ENCODE results near the gene HTRA3.

HTRA3 gene

DNA sequence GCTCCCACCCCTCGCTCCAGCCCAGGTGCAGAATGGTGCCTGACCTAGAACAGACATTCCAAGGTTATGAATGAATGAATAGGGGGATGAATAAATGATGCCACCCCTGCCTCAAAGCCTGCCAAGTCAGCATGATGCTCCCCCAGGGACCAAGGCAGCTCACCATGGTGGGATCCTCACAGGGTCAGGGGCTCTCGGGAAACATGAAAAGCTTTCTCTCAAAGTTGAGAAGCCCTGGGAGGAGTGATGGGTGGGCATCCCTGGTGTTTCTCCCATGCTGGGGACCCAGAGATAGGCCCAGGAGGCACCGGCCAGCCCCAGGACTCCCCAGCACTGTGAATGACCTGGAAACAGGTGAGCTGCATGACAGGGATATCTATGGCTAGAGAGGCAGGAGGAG lies 58.9 kb downstream of the HTRA3 start:
- Histone ChIP-seq H3K9me3 (ENCODE audit: insufficient read depth, low read length) (no peaks in the 10 kb centered on the region), H3K27me3 (ENCODE audit: low read length) (no peaks in the 10 kb centered on the region)

DNA sequence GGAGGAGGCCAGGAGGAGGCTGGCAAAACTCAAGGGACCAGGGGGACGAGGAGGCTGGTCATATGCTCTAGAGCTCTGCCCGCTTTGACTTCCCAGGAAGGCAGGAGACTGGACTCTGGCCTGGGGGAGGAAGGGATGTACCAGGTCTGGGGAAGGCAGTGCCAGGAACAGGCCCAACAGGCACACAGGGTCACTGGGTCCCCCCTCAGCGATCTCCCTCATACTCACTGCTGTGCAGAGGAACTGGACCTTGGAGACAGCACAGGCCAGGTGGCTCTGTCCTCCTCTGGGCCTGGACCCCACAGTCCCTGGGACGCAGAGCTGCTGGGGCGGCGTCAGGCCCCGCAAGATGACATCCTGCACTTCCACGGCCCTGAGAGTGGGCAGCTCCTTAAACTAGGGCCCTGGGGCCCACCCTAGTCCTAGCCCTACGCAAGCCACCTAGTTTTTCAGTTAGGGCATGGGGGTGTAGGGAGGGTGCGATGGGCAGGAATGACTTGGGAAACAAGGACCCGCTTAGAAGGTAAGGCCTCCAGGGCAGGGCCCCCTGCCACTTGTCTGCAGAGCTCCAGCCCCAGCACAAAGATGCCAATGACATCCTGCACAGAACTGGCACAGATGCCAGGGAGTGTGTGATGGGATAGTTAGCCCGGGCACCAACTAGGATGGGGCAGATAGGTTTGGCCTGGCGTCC lies 59.5 kb downstream of the HTRA3 start:
- no peak overlapping the region for H2AFZ ChIP-seq (ENCODE audit: low read depth, low read length, severe bottlenecking)
- H3K79me2 ChIP-seq (ENCODE audit: insufficient read depth, low read length), result no peaks in the 10 kb centered on the region
- H3F3A ChIP-seq (ENCODE audit: insufficient read depth), result no peaks in the 10 kb centered on the region
- no peak overlapping the region for H3K9ac ChIP-seq (ENCODE audit: low read length)
- TF ChIP-seq, protein P1, sequence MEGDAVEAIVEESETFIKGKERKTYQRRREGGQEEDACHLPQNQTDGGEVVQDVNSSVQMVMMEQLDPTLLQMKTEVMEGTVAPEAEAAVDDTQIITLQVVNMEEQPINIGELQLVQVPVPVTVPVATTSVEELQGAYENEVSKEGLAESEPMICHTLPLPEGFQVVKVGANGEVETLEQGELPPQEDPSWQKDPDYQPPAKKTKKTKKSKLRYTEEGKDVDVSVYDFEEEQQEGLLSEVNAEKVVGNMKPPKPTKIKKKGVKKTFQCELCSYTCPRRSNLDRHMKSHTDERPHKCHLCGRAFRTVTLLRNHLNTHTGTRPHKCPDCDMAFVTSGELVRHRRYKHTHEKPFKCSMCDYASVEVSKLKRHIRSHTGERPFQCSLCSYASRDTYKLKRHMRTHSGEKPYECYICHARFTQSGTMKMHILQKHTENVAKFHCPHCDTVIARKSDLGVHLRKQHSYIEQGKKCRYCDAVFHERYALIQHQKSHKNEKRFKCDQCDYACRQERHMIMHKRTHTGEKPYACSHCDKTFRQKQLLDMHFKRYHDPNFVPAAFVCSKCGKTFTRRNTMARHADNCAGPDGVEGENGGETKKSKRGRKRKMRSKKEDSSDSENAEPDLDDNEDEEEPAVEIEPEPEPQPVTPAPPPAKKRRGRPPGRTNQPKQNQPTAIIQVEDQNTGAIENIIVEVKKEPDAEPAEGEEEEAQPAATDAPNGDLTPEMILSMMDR (IDR thresholded peaks at IDR 0.05; ENCODE audit: insufficient read depth, low read length, poor library complexity, severe bottlenecking), result no peak
- no peak for TF ChIP-seq EZH2phosphoT487 (conservative IDR thresholded peaks at IDR 0.05; ENCODE audit: low read length)
- H3K4me2 ChIP-seq (ENCODE audit: low read depth, low read length, poor library complexity, severe bottlenecking), result no peak overlapping the region
- no peak overlapping the region for H3K27ac ChIP-seq (ENCODE audit: low read depth, low read length)
- no peaks in the 10 kb centered on the region for H3K36me3 ChIP-seq (ENCODE audit: low read length)
- no peak overlapping the region for H3K4me3 ChIP-seq (ENCODE audit: insufficient read depth, low read length, poor library complexity, severe bottlenecking)
- H3K27me3 ChIP-seq (ENCODE audit: low read length), result no peaks in the 10 kb centered on the region
- no peaks in the 10 kb centered on the region for H3K9me2 ChIP-seq (replicated peaks; ENCODE audit: insufficient read depth, low read length)
- no peaks in the 10 kb centered on the region for H3K9me3 ChIP-seq (ENCODE audit: insufficient read depth, low read length)
- no peaks in the 10 kb centered on the region for H4K20me1 ChIP-seq (ENCODE audit: low read depth, low read length)

More for the DNA sequence above, 58.9 kb downstream of the HTRA3 start:
- Histone ChIP-seq H3K79me2 (ENCODE audit: insufficient read depth, low read length) (no peaks in the 10 kb centered on the region), H3F3A (ENCODE audit: insufficient read depth) (no peaks in the 10 kb centered on the region), H3K9me2 (replicated peaks; ENCODE audit: insufficient read depth, low read length) (no peaks in the 10 kb centered on the region), H3K4me2 (ENCODE audit: low read depth, low read length, poor library complexity, severe bottlenecking) (no peak overlapping the region), H4K20me1 (ENCODE audit: low read depth, low read length) (no peaks in the 10 kb centered on the region), H3K9ac (ENCODE audit: low read length) (no peak overlapping the region), H2AFZ (ENCODE audit: low read depth, low read length, severe bottlenecking) (no peak overlapping the region), H3K36me3 (ENCODE audit: low read length) (no peaks in the 10 kb centered on the region), H3K27ac (ENCODE audit: low read depth, low read length) (no peak overlapping the region), H3K4me3 (ENCODE audit: insufficient read depth, low read length, poor library complexity, severe bottlenecking) (no peak overlapping the region)
- no peak for TF ChIP-seq EZH2phosphoT487 (conservative IDR thresholded peaks at IDR 0.05; ENCODE audit: low read length)
- TF ChIP-seq, protein P1 (IDR thresholded peaks at IDR 0.05; ENCODE audit: insufficient read depth, low read length, poor library complexity, severe bottlenecking), result no peak

DNA sequence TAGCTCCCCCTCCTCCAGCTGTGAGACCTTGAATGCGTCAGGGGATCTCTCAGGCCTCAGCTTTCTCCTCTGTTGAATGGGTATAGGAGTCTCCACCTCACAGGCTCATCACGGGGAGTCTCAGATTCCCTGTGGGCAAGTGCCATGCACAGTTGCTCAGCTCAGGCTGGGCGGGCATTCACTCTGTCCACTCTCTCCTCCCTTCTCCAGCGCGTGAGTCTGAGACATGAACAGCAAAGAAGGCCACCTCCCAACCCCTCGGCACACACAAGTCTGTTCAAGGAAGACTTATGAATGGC lies 60.0 kb downstream of the HTRA3 start:
- Histone ChIP-seq H3K9me2 (replicated peaks; ENCODE audit: insufficient read depth, low read length) (no peaks in the 10 kb centered on the region), H3K36me3 (ENCODE audit: low read length) (no peaks in the 10 kb centered on the region), H3K27me3 (ENCODE audit: low read length) (no peaks in the 10 kb centered on the region), H3K27ac (ENCODE audit: low read depth, low read length) (no peak overlapping the region), H3K4me2 (ENCODE audit: low read depth, low read length, poor library complexity, severe bottlenecking) (no peak overlapping the region), H3K4me3 (ENCODE audit: insufficient read depth, low read length, poor library complexity, severe bottlenecking) (no peak overlapping the region), H3K79me2 (ENCODE audit: insufficient read depth, low read length) (no peaks in the 10 kb centered on the region), H4K20me1 (ENCODE audit: low read depth, low read length) (no peaks in the 10 kb centered on the region), H3K9ac (ENCODE audit: low read length) (no peak overlapping the region), H2AFZ (ENCODE audit: low read depth, low read length, severe bottlenecking) (no peak overlapping the region), H3K9me3 (ENCODE audit: insufficient read depth, low read length) (no peaks in the 10 kb centered on the region), H3F3A (ENCODE audit: insufficient read depth) (no peaks in the 10 kb centered on the region)
- TF ChIP-seq, protein P1 (IDR thresholded peaks at IDR 0.05; ENCODE audit: insufficient read depth, low read length, poor library complexity, severe bottlenecking), result no peak
- TF ChIP-seq EZH2phosphoT487 (conservative IDR thresholded peaks at IDR 0.05; ENCODE audit: low read length), result no peak

Data from SU-DHL-6 (cell line).